Mesenchymal stem cell (in vitro differentiated cells and primary cell): Measurements from ENCODE around the gene UNC13C.

ENCODE experiments used
- DNase-seq: peaks from one replicate; pipeline ENCODE4 v3.0.0-alpha.2; 2013
- H2AFZ ChIP-seq: one replicate; pipeline ENCODE4 v1.6.1; 2013; ENCODE audit warnings: low read depth, mild to moderate bottlenecking, control low read depth, inconsistent platforms, low read length, moderate library complexity
- H2AK5ac ChIP-seq: 2 replicates; pipeline ENCODE4 v1.6.1; 2013; ENCODE audit warnings: low read length, moderate library complexity, mild to moderate bottlenecking, inconsistent platforms; ENCODE audit not compliant: severe bottlenecking
- H2BK120ac ChIP-seq: one replicate; pipeline ENCODE4 v1.6.1; 2013; ENCODE audit warnings: low read depth, mild to moderate bottlenecking, inconsistent platforms, low read length, moderate library complexity
- H2BK12ac ChIP-seq, 2 experiments: one replicate each; pipeline ENCODE4 v1.6.1; 2013; ENCODE audit warnings: inconsistent platforms in 2 of 2, low read length in 2 of 2, mild to moderate bottlenecking in 2 of 2, moderate library complexity in 2 of 2, control low read depth in 1 of 2
- H2BK15ac ChIP-seq: one replicate; pipeline ENCODE4 v1.6.1; 2013; ENCODE audit warnings: mild to moderate bottlenecking, low read depth, inconsistent platforms; ENCODE audit not compliant: poor library complexity, severe bottlenecking
- H2BK5ac ChIP-seq: 2 replicates; pipeline ENCODE4 v1.6.1; 2013; ENCODE audit warnings: low read depth, mild to moderate bottlenecking, low read length, control low read depth, inconsistent platforms; ENCODE audit not compliant: poor library complexity, severe bottlenecking
- H3K14ac ChIP-seq, 2 experiments: one replicate each; pipeline ENCODE4 v1.6.1; 2013; ENCODE audit warnings: inconsistent platforms in 2 of 2, low read length in 2 of 2, control low read depth in 1 of 2, mild to moderate bottlenecking in 1 of 2, moderate library complexity in 1 of 2
- H3K18ac ChIP-seq, 2 experiments: one replicate each; pipeline ENCODE4 v1.6.1; 2013; ENCODE audit warnings: inconsistent platforms in 2 of 2, low read length in 2 of 2, control low read depth in 1 of 2, low read depth in 1 of 2, mild to moderate bottlenecking in 1 of 2
- H3K23ac ChIP-seq, 2 experiments: one replicate each; pipeline ENCODE4 v1.6.1; 2013; ENCODE audit warnings: inconsistent platforms in 2 of 2, low read length in 2 of 2, mild to moderate bottlenecking in 2 of 2, moderate library complexity in 2 of 2, control low read depth in 1 of 2
- H3K27ac ChIP-seq: 2 replicates; pipeline ENCODE4 v1.5.1; 2013; ENCODE audit warnings: mild to moderate bottlenecking, moderate library complexity, low read length, control low read depth, inconsistent platforms; ENCODE audit not compliant: poor library complexity, severe bottlenecking
- H3K27me3 ChIP-seq, 2 experiments: 2 replicates each; pipeline versions ENCODE4 v1.6.1 to v1.7.0; 2013; ENCODE audit warnings: low read length in 2 of 2, mild to moderate bottlenecking in 2 of 2, moderate library complexity in 2 of 2, control low read depth in 1 of 2, inconsistent platforms in 1 of 2; ENCODE audit not compliant: control insufficient read depth in 1 of 2, insufficient read depth in 1 of 2
- H3K36me3 ChIP-seq, 2 experiments: 2 replicates each; pipeline versions ENCODE4 v1.6.1 to v1.7.0; 2013; ENCODE audit warnings: low read length in 2 of 2, control low read depth in 1 of 2, inconsistent platforms in 1 of 2, low read depth in 1 of 2, mild to moderate bottlenecking in 1 of 2; ENCODE audit not compliant: insufficient read depth in 2 of 2, control insufficient read depth in 1 of 2
- H3K4ac ChIP-seq, 2 experiments: one replicate each; pipeline ENCODE4 v1.6.1; 2013; ENCODE audit warnings: inconsistent platforms in 2 of 2, low read length in 2 of 2, mild to moderate bottlenecking in 2 of 2, moderate library complexity in 2 of 2, control low read depth in 1 of 2, low read depth in 1 of 2
- H3K4me1 ChIP-seq: 2 replicates; pipeline ENCODE4 v1.6.1; 2013; ENCODE audit warnings: low read depth, low read length, control low read depth; ENCODE audit not compliant: control insufficient read depth, insufficient read depth
- H3K4me2 ChIP-seq: 2 replicates; pipeline ENCODE4 v1.6.1; 2013; ENCODE audit warnings: low read length, mild to moderate bottlenecking, inconsistent platforms; ENCODE audit not compliant: poor library complexity, severe bottlenecking
- H3K4me3 ChIP-seq, 2 experiments: 2 replicates each; pipeline versions ENCODE4 v1.5.1 to v1.7.0; 2013; ENCODE audit warnings: low read length in 2 of 2, mild to moderate bottlenecking in 2 of 2, control low read depth in 1 of 2, low read depth in 1 of 2; ENCODE audit not compliant: insufficient read depth in 1 of 2
- H3K79me1 ChIP-seq: replicated peaks from 2 replicates; pipeline ENCODE4 v1.6.1; 2013; ENCODE audit warnings: mild to moderate bottlenecking, control low read depth, low read length, inconsistent platforms; ENCODE audit not compliant: poor library complexity, severe bottlenecking
- H3K9ac ChIP-seq: 2 replicates; pipeline ENCODE4 v1.7.0; 2013; ENCODE audit warnings: mild to moderate bottlenecking, low read length, moderate library complexity
- H3K9me3 ChIP-seq: 2 replicates; pipeline ENCODE4 v1.7.0; 2013; ENCODE audit warnings: mild to moderate bottlenecking, low read length; ENCODE audit not compliant: control insufficient read depth
- H4K8ac ChIP-seq: one replicate; pipeline ENCODE4 v1.6.1; 2013; ENCODE audit warnings: inconsistent platforms, mild to moderate bottlenecking, low read length, moderate library complexity
- H4K91ac ChIP-seq: one replicate; pipeline ENCODE4 v1.6.1; 2013; ENCODE audit warnings: mild to moderate bottlenecking, low read length, inconsistent platforms
- WGBS: methylation state at CpG from one replicate; pipeline ENCODE4 v1.1.7; 2013; ENCODE audit warnings: mixed read lengths; 5-methylcytosine and 5-hydroxymethylcytosine counted together

The UNC13C gene

DNA sequence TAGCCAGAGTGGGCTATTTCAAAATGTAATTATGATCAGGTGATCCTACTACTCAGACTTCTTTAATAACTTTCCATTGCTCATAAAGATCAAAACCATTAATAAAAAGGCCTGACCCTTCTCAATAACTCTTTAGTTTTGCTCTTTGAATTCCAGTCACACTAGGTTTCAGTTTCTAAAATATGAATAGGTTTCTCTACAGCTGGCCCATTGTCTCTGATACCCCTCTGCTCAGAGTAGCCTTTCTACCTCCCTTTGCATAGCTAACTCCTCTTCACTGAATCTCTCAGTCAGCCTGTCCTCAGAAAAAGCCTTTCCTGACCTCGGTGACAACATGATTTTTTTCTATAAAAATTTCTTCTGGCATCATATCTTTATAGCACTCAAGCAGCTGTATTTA lies 209.1 kb downstream of the UNC13C start:
- H3K9me3 ChIP-seq = no peaks in the 10 kb centered on the region
- H3K23ac ChIP-seq = no peak overlapping the region
- H4K8ac ChIP-seq = no peak overlapping the region
- no peak overlapping the region for H4K91ac ChIP-seq
- no CpG with 5 or more reads among the region's 1 CpG for WGBS
- H3K79me1 ChIP-seq = no peaks in the 10 kb centered on the region
- no peak overlapping the region for H3K4me2 ChIP-seq
- no peak overlapping the region for H3K4ac ChIP-seq
- H2BK15ac ChIP-seq = no peak overlapping the region
- no peak overlapping the region for H3K4me3 ChIP-seq
- no peak overlapping the region for H3K18ac ChIP-seq
- no peak overlapping the region for H3K9ac ChIP-seq
- no peaks in the 10 kb centered on the region for H3K4me1 ChIP-seq
- H2BK12ac ChIP-seq = no peak overlapping the region
- H3K27ac ChIP-seq = no peak overlapping the region
- no peak overlapping the region for H3K14ac ChIP-seq
- no peak overlapping the region for H2AFZ ChIP-seq
- H2AK5ac ChIP-seq = no peak overlapping the region
- H2BK120ac ChIP-seq = no peak overlapping the region
- H3K36me3 ChIP-seq = no peaks in the 10 kb centered on the region
- DNase-seq = no peak
- no peak overlapping the region for H2BK5ac ChIP-seq
- no peaks in the 10 kb centered on the region for H3K27me3 ChIP-seq

- no peaks in the 10 kb centered on the region for H3K36me3 ChIP-seq
- H3K14ac ChIP-seq = no peak overlapping the region
- no peak overlapping the region for H3K23ac ChIP-seq
- no peak overlapping the region for H3K18ac ChIP-seq
- H3K4me2 ChIP-seq = no peak overlapping the region
- H2AK5ac ChIP-seq = no peak overlapping the region
- no peak overlapping the region for H2BK12ac ChIP-seq
- H3K4ac ChIP-seq = no peak overlapping the region
- peaks cover 17% of the 10 kb centered on the region for H3K9me3 ChIP-seq
- no peak overlapping the region for H3K9ac ChIP-seq
- H3K4me3 ChIP-seq = no peak overlapping the region
- no peak overlapping the region for H2AFZ ChIP-seq
- no peaks in the 10 kb centered on the region for H3K4me1 ChIP-seq
- no peak overlapping the region for H4K8ac ChIP-seq
- H2BK120ac ChIP-seq = no peak overlapping the region
- H3K27ac ChIP-seq = no peak overlapping the region
- H3K79me1 ChIP-seq = no peaks in the 10 kb centered on the region
- H2BK15ac ChIP-seq = no peak overlapping the region
- 56% methylated on average over 1 of the region's 1 CpG for WGBS
- H2BK5ac ChIP-seq = no peak overlapping the region
- no peaks in the 10 kb centered on the region for H3K27me3 ChIP-seq
- no peak overlapping the region for H4K91ac ChIP-seq
- DNase-seq = no peak
These were observed 219.8 kb downstream of the UNC13C start for GRCh38 chr15:54197995-54198394.

DNA sequence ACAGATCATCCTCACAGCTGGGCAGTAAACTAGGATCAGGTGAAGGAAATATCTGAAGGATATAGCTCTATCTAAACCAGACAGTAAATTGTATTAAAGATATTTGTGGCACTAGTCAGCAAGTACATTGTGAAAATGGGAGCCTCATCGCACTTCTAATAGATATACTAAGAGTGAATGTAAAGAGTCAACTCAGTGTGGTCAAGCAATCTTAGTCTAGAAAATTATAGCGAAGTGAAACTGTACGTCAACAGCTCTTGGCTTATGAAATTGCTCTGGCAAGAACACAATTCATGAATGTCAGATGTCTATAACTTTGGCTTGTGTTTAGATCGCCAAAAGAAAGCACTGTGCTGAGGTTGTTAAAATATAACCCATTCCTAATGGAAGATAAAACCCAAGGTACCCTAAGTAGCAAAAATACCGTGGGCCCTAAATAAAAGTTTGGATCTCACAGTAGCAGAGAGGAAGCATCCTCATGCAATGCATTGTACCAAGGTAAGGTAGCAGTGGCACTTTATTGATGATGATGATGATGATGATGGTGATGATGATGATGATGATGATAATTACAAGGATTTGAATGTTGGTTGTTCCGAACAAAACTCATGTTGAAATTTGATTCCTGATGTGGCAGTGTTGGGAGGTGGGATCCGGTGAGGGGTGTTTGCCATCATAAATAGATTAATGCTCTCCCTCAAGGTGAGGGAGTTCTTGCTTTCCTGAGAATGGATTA lies 228.5 kb downstream of the UNC13C start:
- Histone ChIP-seq H4K91ac (no peak overlapping the region), H2AFZ (no peak overlapping the region), H3K36me3 (no peaks in the 10 kb centered on the region), H2BK120ac (no peak overlapping the region), H3K14ac (no peak overlapping the region), H3K23ac (no peak overlapping the region), H3K18ac (no peak overlapping the region), H3K4me3 (no peak overlapping the region), H3K4ac (no peak overlapping the region), H3K79me1 (no peaks in the 10 kb centered on the region), H3K9ac (no peak overlapping the region), H2BK5ac (no peak overlapping the region), H2BK15ac (no peak overlapping the region), H3K4me1 (no peaks in the 10 kb centered on the region), H2AK5ac (no peak overlapping the region), H3K27me3 (no peaks in the 10 kb centered on the region), H4K8ac (no peak overlapping the region), H3K4me2 (no peak overlapping the region), H3K9me3 (peaks cover 11% of the 10 kb centered on the region), H2BK12ac (no peak overlapping the region), H3K27ac (no peak overlapping the region)
- DNase-seq = no peak
- WGBS = 89% methylated on average over 6 of the region's 7 CpGs

GRCh38 chr15:54208786-54209185 lies 230.5 kb downstream of the UNC13C start:
- H3K14ac ChIP-seq = no peak overlapping the region

More at GRCh38 chr15:54208786-54209185, 230.5 kb downstream of the UNC13C start:
- Histone ChIP-seq H2BK120ac (no peak overlapping the region), H3K9me3 (peaks cover 11% of the 10 kb centered on the region), H3K4ac (no peak overlapping the region), H2AK5ac (no peak overlapping the region), H3K23ac (no peak overlapping the region), H3K18ac (no peak overlapping the region), H4K8ac (no peak overlapping the region), H3K9ac (no peak overlapping the region), H2AFZ (no peak overlapping the region), H3K79me1 (no peaks in the 10 kb centered on the region), H4K91ac (no peak overlapping the region), H2BK15ac (no peak overlapping the region), H3K4me3 (no peak overlapping the region), H3K4me1 (no peaks in the 10 kb centered on the region), H2BK12ac (no peak overlapping the region), H3K36me3 (no peaks in the 10 kb centered on the region), H3K27ac (no peak overlapping the region), H3K27me3 (no peaks in the 10 kb centered on the region), H3K4me2 (no peak overlapping the region), H2BK5ac (no peak overlapping the region)
- WGBS = 93% methylated on average over 2 of the region's 2 CpGs
- no peak for DNase-seq
